WTC11 (cell line): ENCODE data around the gene ROBO1. TPM values are rescaled to one million over a fixed set of nuclear protein-coding genes. Genes with fewer than 3 reads are reported as not detected.

Source experiments
- ATAC-seq: fragments of 200-7000 bp; cut with Tn5 transposase; 2 replicates; pipeline ENCODE4 v1.10.0; 2021; ENCODE audit warnings: mild to moderate bottlenecking, moderate library complexity
- CTCF ChIA-PET: fragments of 300-600 bp; sonication (Branson Sonifier 250); formaldehyde crosslinking; loops from one replicate; lab custom pipeline; 2021; ENCODE audit warnings: antibody characterized with exemption; lab: Charles Lee
- POLR2A ChIA-PET: fragments of 350-600 bp; sonication (Branson Sonifier 250); formaldehyde crosslinking; loops from one replicate; lab custom pipeline; 2021; ENCODE audit warnings: antibody characterized with exemption; lab: Charles Lee
- DNase-seq: peaks from one replicate; pipeline ENCODE4 v3.0.0; 2021; ENCODE audit warnings: low spot score
- H3K27ac Mint-ChIP-seq: 2 replicates; pipeline ENCODE4 v1.8.0; 2021; ENCODE audit warnings: mixed read lengths
- H3K27me3 Mint-ChIP-seq: 2 replicates; pipeline ENCODE4 v1.8.0; 2021; ENCODE audit warnings: low read depth, mild to moderate bottlenecking, moderate library complexity, mixed read lengths
- H3K36me3 Mint-ChIP-seq: 2 replicates; pipeline ENCODE4 v1.8.0; 2021; ENCODE audit warnings: mixed read lengths
- H3K4me1 Mint-ChIP-seq: 2 replicates; pipeline ENCODE4 v1.8.0; 2022; ENCODE audit warnings: mixed read lengths
- H3K4me3 Mint-ChIP-seq: 2 replicates; pipeline ENCODE4 v1.8.0; 2021; ENCODE audit warnings: mild to moderate bottlenecking, moderate library complexity, mixed read lengths
- H3K9me3 Mint-ChIP-seq: 2 replicates; pipeline ENCODE4 v1.8.0; 2021; ENCODE audit warnings: mixed read lengths
- AR ChIP-seq: fragments of 250-450 bp; sonication (Bioruptor Pico); IDR thresholded peaks from 2 replicates; pipeline ENCODE4 v1.9.0; 2021; ENCODE audit warnings: mild to moderate bottlenecking
- ATF2 ChIP-seq: sonication (generic); formaldehyde crosslinking; IDR thresholded peaks from 2 replicates; pipeline ENCODE4 v1.8.1; 2022; ENCODE audit warnings: low read depth, missing genetic modification reagents, borderline replicate concordance
- CBFB ChIP-seq: sonication (generic); formaldehyde crosslinking; IDR thresholded peaks from 2 replicates; pipeline ENCODE4 v1.8.1; 2022; ENCODE audit warnings: mild to moderate bottlenecking, low read depth, missing genetic modification reagents
- CTCF ChIP-seq: fragments of 200-600 bp; IDR thresholded peaks from 2 replicates; pipeline ENCODE4 v1.8.0; 2022; ENCODE audit warnings: antibody characterized with exemption
- E2F5 ChIP-seq: sonication (generic); formaldehyde crosslinking; IDR thresholded peaks from 2 replicates; pipeline ENCODE4 v1.8.1; 2022; ENCODE audit warnings: mild to moderate bottlenecking, moderate library complexity, missing genetic modification reagents
- FOXK1 ChIP-seq: sonication (generic); formaldehyde crosslinking; IDR thresholded peaks from 2 replicates; pipeline ENCODE4 v1.8.0; 2022; ENCODE audit warnings: mild to moderate bottlenecking, moderate library complexity, missing genetic modification reagents
- FOXP1 ChIP-seq: sonication (generic); formaldehyde crosslinking; IDR thresholded peaks from 2 replicates; pipeline ENCODE4 v1.8.0; 2022; ENCODE audit warnings: missing genetic modification reagents, mild to moderate bottlenecking, moderate library complexity, borderline replicate concordance
- FOXP4 ChIP-seq: sonication (generic); formaldehyde crosslinking; IDR thresholded peaks from 2 replicates; pipeline ENCODE4 v1.8.0; 2022; ENCODE audit warnings: mild to moderate bottlenecking, missing genetic modification reagents
- IRF1 ChIP-seq: sonication (generic); formaldehyde crosslinking; IDR thresholded peaks from 2 replicates; pipeline ENCODE4 v1.8.0; 2023; ENCODE audit warnings: missing genetic modification reagents
- NR1H2 ChIP-seq: sonication (generic); formaldehyde crosslinking; IDR thresholded peaks from 2 replicates; pipeline ENCODE4 v1.9.0; 2021; ENCODE audit warnings: mild to moderate bottlenecking, moderate library complexity, missing genetic modification reagents
- NR2C2 ChIP-seq: sonication (generic); formaldehyde crosslinking; IDR thresholded peaks from 2 replicates; pipeline ENCODE4 v1.8.0; 2022; ENCODE audit warnings: mild to moderate bottlenecking, missing genetic modification reagents
- OVOL2 ChIP-seq: fragments of 250-450 bp; sonication (Bioruptor Pico); IDR thresholded peaks from 2 replicates; pipeline ENCODE4 v1.9.0; 2021; ENCODE audit warnings: mild to moderate bottlenecking, borderline replicate concordance
- PREB ChIP-seq: sonication (generic); formaldehyde crosslinking; IDR thresholded peaks from 2 replicates; pipeline ENCODE4 v1.8.1; 2022; ENCODE audit warnings: mild to moderate bottlenecking, missing genetic modification reagents, moderate library complexity, borderline replicate concordance
- RELA ChIP-seq: sonication (generic); formaldehyde crosslinking; IDR thresholded peaks from 2 replicates; pipeline ENCODE4 v1.8.1; 2022; ENCODE audit warnings: missing genetic modification reagents, mild to moderate bottlenecking, borderline replicate concordance
- SMAD3 ChIP-seq: sonication (generic); formaldehyde crosslinking; IDR thresholded peaks from 2 replicates; pipeline ENCODE4 v1.8.0; 2022; ENCODE audit warnings: missing genetic modification reagents, mild to moderate bottlenecking, borderline replicate concordance
- TCF7 ChIP-seq: sonication (generic); formaldehyde crosslinking; IDR thresholded peaks from 2 replicates; pipeline ENCODE4 v1.8.0; 2022; ENCODE audit warnings: mild to moderate bottlenecking, low read depth, missing genetic modification reagents, moderate library complexity
- ZMAT4 ChIP-seq: fragments of 250-450 bp; sonication (Bioruptor Pico); IDR thresholded peaks from 2 replicates; pipeline ENCODE4 v1.9.0; 2021; ENCODE audit warnings: mild to moderate bottlenecking
- ZNF121 ChIP-seq: sonication (generic); formaldehyde crosslinking; IDR thresholded peaks from 2 replicates; pipeline ENCODE4 v1.8.0; 2023; ENCODE audit warnings: missing genetic modification reagents
- ZNF671 ChIP-seq: fragments of 250-450 bp; sonication (Bioruptor Pico); IDR thresholded peaks from 2 replicates; pipeline ENCODE4 v1.8.0; 2021; ENCODE audit warnings: mild to moderate bottlenecking
- total RNA-seq: library from RNA; stranded (reverse); gene quantifications from 3 replicates; pipeline ENCODE4 v1.2.3, GENCODE V29; 2021

ROBO1 gene
- total RNA-seq, 1 experiment from 2014 or later: 90.9 TPM

- no peak for TF ChIP-seq AR
- no peak for TF ChIP-seq E2F5 (CRISPR knock-in tag)
- TF ChIP-seq PREB (CRISPR knock-in tag): no peak
- no peak for TF ChIP-seq NR1H2 (CRISPR knock-in tag)
- no peak for TF ChIP-seq CBFB (CRISPR knock-in tag)
Observed at GRCh38 chr3:78875851-78876250, 891.9 kb downstream of the ROBO1 start (continued).

- CTCF ChIA-PET: no interaction called here
- Mint-ChIP-seq H3K9me3 (no peaks in the 10 kb centered on the region), H3K27me3 (no peaks in the 10 kb centered on the region), H3K27ac (no peak overlapping the region), H3K36me3 (no peaks in the 10 kb centered on the region), H3K4me3 (no peak overlapping the region), H3K4me1 (peaks cover 64% of the 10 kb centered on the region)
- POLR2A ChIA-PET: no interaction called here
- no peak for ATAC-seq
- no peak for DNase-seq
- TF ChIP-seq FOXK1 (CRISPR knock-in tag) (no peak), ZNF671 (no peak), SMAD3 (CRISPR knock-in tag) (no peak), CTCF (no peak), RELA (CRISPR knock-in tag) (no peak)
Observed at GRCh38 chr3:78875436-78875835, 892.4 kb downstream of the ROBO1 start.

- DNase-seq (no peak), ATAC-seq (no peak)
- POLR2A ChIA-PET: no interaction called here
- H3K4me3 Mint-ChIP-seq: no peak overlapping the region
- no peaks in the 10 kb centered on the region for H3K36me3 Mint-ChIP-seq
- peaks cover 63% of the 10 kb centered on the region for H3K4me1 Mint-ChIP-seq
- H3K27me3 Mint-ChIP-seq: no peaks in the 10 kb centered on the region
- no peaks in the 10 kb centered on the region for H3K9me3 Mint-ChIP-seq
- CTCF ChIA-PET: no interaction called here
- H3K27ac Mint-ChIP-seq: peak overlapping the region; percentile 57
- TF ChIP-seq NR2C2 (CRISPR knock-in tag) (no peak), ZNF121 (no peak), FOXP1 (no peak), OVOL2 (no peak), FOXP4 (CRISPR knock-in tag) (no peak), TCF7 (CRISPR knock-in tag) (no peak), ATF2 (CRISPR knock-in tag) (no peak), ZMAT4 (CRISPR knock-in tag) (no peak), IRF1 (CRISPR knock-in tag) (no peak), PREB (CRISPR knock-in tag) (no peak)
Observed at GRCh38 chr3:78873641-78874040, 894.2 kb downstream of the ROBO1 start.
